Measurements from ENCODE around the gene ZNF573. TPM values are rescaled to one million over a fixed set of nuclear protein-coding genes. Genes with fewer than 3 reads are reported as not detected.

ZNF573 gene
- total RNA-seq, 1 donor from 2014 or later = 2.2 TPM

DNA sequence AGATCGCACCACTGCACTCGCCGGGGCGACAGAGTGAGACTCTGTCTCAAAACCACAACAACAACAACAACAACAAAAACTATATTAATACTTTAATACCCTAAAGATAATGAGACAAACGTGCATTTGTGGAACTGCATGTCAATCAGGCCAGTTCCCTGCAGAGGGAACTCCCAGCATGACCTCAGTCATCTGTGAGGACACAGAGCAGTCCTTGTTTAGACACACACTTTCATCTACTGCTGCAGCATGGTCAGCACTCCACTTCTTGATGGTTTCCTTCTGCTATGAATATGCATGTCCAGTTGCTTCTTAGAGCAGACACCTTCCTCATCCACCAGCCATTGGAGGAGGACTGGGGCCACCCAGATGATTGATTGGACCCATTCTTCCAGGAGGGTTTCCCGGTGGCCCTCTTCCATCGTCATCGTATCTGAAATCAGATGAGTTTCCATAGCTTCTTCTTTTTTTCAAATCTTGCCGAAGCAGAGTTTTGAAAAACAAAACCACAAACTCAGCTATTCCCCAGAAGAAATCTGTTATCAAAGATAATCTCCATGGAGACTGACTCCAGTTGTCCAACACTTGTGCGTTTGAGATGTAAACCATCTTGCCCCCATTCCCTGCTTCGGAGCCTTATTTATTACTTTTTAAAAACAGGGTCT, 86.3 kb downstream of the ZNF573 start:
- intact Hi-C loops (cut with DNase I) = loop anchor here (5.0 kb wide), 1 partner anchor 36 kb away; the partner anchor contains the start of gene ZFP30

DNA sequence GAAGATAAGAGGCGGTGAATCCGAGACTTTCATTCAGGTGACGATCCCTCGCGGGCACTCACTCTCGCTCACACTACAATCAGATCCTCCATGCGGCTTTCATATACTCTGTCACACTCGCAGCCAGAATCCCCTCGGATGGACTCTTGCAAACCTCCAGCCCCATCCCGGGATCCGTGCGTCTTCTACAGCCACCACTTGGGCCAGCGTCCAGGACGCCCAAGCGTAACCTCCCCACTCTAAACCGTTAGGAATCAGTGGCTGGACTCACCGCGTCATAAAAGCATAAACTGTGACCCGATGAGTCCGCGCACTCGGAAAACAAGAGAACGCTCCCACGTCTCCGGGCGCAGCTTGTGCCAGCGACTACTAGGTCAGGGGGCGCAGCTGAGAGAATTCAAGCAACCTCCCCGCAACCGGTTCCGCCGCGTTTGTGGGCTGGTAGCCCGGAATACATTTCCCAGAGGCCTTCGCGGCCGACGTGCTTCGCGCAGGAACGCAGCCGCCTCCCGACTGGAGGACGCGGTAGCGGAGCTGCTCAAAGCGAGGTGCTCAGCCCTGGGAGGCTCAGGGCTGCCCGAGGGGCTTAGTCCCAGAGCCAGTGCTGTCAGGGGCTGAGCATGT, 87.4 kb downstream of the ZNF573 start:
- intact Hi-C loops (cut with DNase I) = loop anchor here (5.0 kb wide), 1 partner anchor 35 kb away; the partner anchor contains the start of gene ZFP30
- Histone ChIP-seq H3K27me3 (no peaks in the 10 kb centered on the region), H3K4me1 (peaks cover 0 to 4% of the 10 kb centered on the region in 2 donors), H3K9me3 (peaks cover 0 to 14% of the 10 kb centered on the region in 2 donors), H3K4me3 (peak overlapping the region; percentile 66 to 90), H3K36me3 (no peaks in the 10 kb centered on the region), H3K27ac (peak overlapping the region; percentile 81 to 84)
- TF ChIP-seq, protein P1, sequence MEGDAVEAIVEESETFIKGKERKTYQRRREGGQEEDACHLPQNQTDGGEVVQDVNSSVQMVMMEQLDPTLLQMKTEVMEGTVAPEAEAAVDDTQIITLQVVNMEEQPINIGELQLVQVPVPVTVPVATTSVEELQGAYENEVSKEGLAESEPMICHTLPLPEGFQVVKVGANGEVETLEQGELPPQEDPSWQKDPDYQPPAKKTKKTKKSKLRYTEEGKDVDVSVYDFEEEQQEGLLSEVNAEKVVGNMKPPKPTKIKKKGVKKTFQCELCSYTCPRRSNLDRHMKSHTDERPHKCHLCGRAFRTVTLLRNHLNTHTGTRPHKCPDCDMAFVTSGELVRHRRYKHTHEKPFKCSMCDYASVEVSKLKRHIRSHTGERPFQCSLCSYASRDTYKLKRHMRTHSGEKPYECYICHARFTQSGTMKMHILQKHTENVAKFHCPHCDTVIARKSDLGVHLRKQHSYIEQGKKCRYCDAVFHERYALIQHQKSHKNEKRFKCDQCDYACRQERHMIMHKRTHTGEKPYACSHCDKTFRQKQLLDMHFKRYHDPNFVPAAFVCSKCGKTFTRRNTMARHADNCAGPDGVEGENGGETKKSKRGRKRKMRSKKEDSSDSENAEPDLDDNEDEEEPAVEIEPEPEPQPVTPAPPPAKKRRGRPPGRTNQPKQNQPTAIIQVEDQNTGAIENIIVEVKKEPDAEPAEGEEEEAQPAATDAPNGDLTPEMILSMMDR (IDR thresholded peaks at IDR 0.05) = peak in 1 of 3 experiments; percentile 5
- peak; percentile 42 to 88 for DNase-seq (ENCODE audit: low spot score in 2 of 2)

More for the DNA sequence above, 86.3 kb downstream of the ZNF573 start:
- Histone ChIP-seq H3K9me3 (peaks cover 0 to 16% of the 10 kb centered on the region in 2 donors), H3K36me3 (peaks cover 3% of the 10 kb centered on the region in 2 donors), H3K27ac (no peak overlapping the region), H3K4me1 (peaks cover 0 to 4% of the 10 kb centered on the region in 2 donors), H3K27me3 (no peaks in the 10 kb centered on the region), H3K4me3 (peak overlapping the region in 1 of 2 donors; percentile 90)
- no peak for DNase-seq (ENCODE audit: low spot score in 2 of 2)
- TF ChIP-seq, protein P1 (IDR thresholded peaks at IDR 0.05) = no peak

Other genes starting within 250 kb of the ZNF573 start
- 0.11 TPM for gene ZNF571, start 184.8 kb downstream of the ZNF573 start, total RNA-seq
- not detected for gene ZNF540, start 184.7 kb downstream of the ZNF573 start, total RNA-seq
- 1.7 TPM for gene ZFP30, start 124.1 kb downstream of the ZNF573 start, total RNA-seq
- gene ZNF607, start 59.8 kb downstream of the ZNF573 start, total RNA-seq = 1.8 TPM
- gene WDR87, start 127.0 kb upstream of the ZNF573 start, total RNA-seq = not detected
- gene SIPA1L3, start 127.6 kb upstream of the ZNF573 start, total RNA-seq = 27.1 TPM